DOHH2 (cell line): Measurements from ENCODE around the gene SF3B1.

Experiments
- CTCF ChIP-seq: fragments of 200-600 bp; sonication (generic); IDR thresholded peaks from one replicate; pipeline ENCODE4 v1.5.1; 2014; ENCODE audit warnings: antibody characterized with exemption, mild to moderate bottlenecking, low read depth, low read length; ENCODE audit not compliant: poor library complexity, severe bottlenecking
- EZH2phosphoT487 ChIP-seq: fragments of 200-600 bp; sonication (generic); IDR thresholded peaks from 2 replicates; pipeline ENCODE4 v1.6.1; 2017; ENCODE audit warnings: borderline replicate concordance, mild to moderate bottlenecking, antibody characterized with exemption, low read length, moderate library complexity, mixed read lengths

GRCh38 chr2:197472166-197472565 is 37.3 kb upstream of the SF3B1 start:
- TF ChIP-seq CTCF, result no peak
- no peak for TF ChIP-seq EZH2phosphoT487
